ENCODE results near the gene WDR4.

DNA sequence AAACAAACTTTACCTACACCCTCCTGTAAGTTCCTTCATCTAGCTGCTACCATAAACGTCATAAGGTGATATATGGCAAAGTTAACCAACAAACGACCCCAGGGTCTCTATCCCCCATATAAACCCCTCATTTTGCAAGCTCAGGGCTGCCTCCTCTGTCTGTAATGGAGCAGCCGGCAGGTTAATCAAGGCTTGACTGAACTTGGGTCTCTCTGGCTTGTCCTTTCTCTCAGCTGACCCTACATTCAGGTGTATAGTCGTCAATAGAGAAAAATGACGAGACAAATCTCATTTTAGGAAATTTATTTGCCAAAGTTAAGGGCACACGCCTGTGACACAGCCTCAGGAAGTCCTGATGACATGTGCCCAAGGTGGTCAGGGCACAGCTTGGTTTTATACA, 67.4 kb downstream of the WDR4 start:
- TF ChIP-seq, protein P1, sequence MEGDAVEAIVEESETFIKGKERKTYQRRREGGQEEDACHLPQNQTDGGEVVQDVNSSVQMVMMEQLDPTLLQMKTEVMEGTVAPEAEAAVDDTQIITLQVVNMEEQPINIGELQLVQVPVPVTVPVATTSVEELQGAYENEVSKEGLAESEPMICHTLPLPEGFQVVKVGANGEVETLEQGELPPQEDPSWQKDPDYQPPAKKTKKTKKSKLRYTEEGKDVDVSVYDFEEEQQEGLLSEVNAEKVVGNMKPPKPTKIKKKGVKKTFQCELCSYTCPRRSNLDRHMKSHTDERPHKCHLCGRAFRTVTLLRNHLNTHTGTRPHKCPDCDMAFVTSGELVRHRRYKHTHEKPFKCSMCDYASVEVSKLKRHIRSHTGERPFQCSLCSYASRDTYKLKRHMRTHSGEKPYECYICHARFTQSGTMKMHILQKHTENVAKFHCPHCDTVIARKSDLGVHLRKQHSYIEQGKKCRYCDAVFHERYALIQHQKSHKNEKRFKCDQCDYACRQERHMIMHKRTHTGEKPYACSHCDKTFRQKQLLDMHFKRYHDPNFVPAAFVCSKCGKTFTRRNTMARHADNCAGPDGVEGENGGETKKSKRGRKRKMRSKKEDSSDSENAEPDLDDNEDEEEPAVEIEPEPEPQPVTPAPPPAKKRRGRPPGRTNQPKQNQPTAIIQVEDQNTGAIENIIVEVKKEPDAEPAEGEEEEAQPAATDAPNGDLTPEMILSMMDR (conservative IDR thresholded peaks at IDR 0.05; ENCODE audit: low read depth, low read length): no peak
- TF ChIP-seq, protein P2, sequence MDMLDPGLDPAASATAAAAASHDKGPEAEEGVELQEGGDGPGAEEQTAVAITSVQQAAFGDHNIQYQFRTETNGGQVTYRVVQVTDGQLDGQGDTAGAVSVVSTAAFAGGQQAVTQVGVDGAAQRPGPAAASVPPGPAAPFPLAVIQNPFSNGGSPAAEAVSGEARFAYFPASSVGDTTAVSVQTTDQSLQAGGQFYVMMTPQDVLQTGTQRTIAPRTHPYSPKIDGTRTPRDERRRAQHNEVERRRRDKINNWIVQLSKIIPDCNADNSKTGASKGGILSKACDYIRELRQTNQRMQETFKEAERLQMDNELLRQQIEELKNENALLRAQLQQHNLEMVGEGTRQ (IDR thresholded peaks at IDR 0.05; ENCODE audit: low read depth, low read length): no peak
- TF ChIP-seq POLR2A (IDR thresholded peaks at IDR 0.05; ENCODE audit: low read depth, low read length) (no peak), RAD21 (IDR thresholded peaks at IDR 0.05; ENCODE audit: low read length) (no peak)
